Tongue (tissue), 2 donors: ENCODE results near the gene CPN2. TPM values are rescaled to one million over a fixed set of nuclear protein-coding genes. Genes with fewer than 3 reads are reported as not detected.

Experiments used
- DNase-seq: peaks from one replicate; pipeline ENCODE4 v3.0.0-alpha.2; 2015
- total RNA-seq: library from RNA; depleted of rRNA; stranded (reverse); fragments of >200 nt; gene quantifications from one replicate; pipeline ENCODE4 v1.2.3, GENCODE V29; 2014

CPN2 gene
- total RNA-seq, 1 donor from 2014 or later: not detected

DNA sequence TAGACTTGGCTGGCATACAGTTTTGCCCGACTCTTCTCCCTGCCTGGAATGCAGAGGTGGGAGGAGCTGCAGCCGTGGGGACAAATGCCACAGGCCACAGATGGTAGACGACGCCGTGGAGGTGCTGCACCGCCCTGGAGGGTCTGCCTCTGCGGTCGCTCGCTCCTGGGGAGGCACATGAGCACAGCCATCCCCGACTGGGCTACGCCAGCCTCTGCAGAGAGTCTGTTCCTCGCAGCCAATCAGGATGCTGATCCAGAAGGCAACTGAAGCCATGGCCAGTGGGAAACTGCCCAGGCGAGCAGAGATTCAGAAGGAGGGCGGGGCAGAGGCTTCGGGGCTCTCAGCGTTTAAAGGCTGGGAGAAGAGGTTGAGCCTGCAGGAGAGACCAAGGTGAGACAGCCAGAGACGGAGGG lies 30.3 kb upstream of the CPN2 start:
- no peak for DNase-seq

DNA sequence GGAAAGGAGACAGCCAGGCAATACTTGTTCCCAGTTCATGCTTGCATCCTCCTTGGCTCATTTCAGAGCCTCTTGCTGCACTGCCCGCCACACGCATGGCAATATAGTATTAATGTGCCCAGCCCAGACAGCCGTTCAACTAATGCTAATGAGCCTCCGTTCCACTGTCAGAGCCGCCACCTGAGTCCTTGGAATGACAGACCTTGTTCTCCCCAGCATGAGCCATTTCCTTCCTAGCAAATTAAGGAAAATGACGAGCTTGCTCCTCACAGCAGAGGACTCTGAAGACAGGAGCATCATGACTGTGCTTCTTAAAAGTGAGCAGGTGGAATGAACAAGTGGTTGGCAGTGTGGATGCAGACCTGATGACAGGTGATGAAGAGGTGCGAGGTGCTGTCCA lies 29.2 kb upstream of the CPN2 start:
- DNase-seq: no peak

DNA sequence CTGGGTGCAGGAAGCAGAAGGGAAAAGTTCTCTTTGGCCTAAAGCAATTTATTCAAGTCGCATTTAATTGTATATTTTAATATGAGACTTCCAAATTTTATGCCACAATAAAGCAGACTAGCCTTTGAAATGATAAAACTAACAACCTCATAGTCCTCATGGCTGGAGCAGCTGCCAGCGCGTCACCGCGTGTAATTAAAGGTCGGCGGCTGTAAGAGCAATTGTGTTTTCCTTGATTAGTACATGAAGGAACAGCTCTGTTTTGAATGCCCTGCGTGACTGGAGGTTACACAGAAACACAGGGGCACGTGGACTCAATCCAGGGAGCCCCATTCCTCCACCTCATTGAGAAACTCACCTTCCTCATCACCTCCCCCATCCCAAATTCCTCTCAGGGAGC lies 28.5 kb upstream of the CPN2 start:
- DNase-seq: no peak

DNA sequence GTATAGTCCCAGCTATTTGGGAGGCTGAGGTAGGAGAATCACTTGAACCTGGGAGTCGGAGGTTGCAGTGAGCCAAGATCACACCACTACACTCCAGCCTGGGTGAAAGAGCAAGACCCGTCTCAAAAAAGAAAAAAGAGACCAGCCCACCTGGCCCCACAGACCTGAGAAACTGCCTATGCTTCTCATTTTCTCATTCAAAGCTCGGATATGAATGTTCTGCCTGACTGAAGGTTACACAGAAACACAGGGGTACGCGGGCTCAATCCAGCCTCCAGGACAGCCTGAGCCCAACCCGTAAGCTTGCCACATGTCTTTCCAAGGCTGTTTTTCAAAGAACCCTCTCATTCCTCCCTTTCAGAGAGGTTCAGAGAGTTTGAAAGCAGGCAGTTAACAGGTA lies 28.1 kb upstream of the CPN2 start:
- no peak for DNase-seq

DNA sequence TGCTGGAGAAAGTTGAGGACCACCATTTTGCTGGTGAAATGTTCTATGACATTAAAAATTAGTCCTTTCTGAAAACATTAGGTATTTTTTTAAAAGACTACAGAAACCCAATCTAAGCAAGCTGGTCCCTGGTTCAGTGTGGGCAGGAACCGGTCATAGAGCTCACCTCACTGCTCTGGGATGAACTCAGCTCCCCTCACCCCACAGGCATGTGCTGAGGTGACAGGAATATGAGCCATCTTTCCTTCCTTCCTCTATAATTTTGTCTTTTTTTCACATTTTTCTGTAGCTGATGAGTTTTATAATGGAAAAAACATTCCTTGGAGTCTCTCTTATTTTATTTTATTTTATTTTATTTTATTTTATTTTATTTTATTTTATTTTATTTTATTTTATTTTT lies 26.6 kb upstream of the CPN2 start:
- no peak for DNase-seq

DNA sequence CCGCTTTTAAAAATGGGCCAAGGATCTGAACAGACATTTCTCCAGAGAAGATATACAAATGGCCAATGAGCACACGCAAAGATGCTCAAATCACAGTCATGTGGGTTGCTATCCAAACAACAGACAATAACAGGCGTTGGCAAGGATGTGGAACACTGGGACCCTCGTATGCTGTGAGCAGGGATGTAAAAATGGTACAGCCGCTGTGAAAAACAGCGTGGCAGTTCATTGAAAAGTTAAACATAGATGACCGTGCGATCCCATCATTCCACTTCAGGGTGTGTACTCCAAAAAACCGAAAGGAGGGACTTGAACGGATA lies 25.1 kb upstream of the CPN2 start:
- DNase-seq: no peak

DNA sequence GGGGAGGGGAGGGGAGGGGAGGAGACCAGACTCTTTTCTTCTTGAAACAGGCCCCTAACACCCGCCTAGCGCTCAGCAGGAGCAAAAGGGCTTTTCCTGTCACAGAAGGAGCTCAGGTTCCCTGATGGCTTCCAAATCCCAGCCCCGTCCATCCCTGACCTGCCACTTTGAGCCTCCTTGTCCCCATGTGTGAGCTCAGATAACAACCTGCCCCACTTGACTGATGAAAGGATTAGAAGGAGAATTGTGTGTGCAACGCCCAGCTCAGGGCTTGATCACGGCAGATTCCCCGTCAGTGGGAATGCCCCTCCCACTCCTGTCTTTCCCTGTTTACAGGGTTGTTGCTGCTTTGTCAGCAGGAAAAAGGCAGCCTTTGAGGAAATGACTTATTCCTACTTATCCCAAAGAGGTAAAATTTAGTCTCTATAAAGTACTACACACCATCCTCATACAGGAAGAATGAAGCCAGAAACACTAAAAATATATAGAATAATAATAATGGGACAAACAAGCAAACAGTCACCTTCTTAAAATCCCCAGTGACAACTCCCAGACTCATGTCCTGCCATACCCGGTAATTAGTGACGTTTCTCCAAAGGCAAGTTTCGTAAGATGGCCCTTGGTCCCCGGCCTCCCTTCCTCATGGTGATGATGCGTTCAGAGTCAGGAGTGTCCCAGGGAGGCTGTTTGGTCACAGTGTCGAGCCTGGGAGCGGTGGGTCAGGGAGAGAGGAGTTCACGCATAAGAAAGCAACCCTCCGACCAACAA lies 24.5 kb upstream of the CPN2 start:
- DNase-seq: no peak

DNA sequence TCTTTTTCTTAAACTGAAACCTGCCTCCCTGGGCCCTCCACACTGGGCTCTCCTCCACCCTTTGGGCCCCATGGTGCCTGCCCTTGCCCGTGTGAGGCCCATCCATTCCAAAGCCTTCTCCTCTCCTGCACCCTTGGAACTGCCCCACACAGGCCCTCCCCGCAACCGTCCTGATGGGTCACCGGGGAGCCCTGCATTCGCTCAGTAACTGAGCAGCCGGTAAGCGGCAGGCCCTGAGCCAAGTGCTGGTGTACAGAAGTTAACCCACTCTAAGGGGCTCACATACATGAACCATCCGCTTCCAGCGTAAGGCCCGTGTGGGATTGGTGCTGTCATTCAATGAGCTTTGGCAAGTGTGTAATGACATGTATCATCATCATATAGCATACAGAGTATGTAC lies 23.8 kb upstream of the CPN2 start:
- no peak for DNase-seq

DNA sequence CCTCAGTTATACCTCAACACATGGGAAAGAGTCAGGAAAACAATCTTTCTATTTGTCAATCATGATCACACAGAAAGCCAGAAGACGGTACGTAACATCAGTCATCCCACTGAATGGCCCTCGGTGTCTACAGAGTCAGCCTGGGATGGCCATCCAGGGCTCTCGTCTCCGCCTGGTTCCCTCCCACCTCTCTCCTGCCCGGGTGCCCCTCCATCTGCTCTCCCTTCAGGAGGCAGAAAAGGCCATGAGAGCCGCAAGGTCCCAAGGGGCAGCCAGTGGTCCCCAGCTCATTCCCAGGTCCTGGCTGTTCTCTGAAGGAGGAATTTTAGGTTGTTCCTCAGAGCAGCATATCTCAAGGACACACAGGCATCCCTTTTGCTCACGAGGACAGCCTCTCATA lies 22.8 kb upstream of the CPN2 start:
- no peak for DNase-seq

DNA sequence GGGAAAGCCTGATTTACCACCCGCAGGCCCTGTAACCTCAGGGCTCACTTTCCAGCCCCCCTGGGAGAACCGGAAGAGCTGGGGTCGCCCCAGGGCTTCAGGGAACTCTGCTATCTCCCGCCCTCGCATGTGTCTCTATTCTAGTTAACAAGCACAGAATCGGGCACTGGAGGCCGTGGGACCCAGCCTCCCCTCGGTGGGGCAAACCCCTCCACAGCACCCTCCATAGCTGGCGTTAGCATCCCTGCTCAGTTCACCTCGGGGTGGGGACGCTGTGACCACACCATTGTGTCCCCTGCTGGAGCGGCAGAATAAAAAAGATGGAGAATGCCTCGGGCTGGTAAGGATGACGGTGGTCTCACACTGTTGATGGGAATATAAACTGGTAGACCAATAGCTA lies 21.9 kb upstream of the CPN2 start:
- DNase-seq: no peak

DNA sequence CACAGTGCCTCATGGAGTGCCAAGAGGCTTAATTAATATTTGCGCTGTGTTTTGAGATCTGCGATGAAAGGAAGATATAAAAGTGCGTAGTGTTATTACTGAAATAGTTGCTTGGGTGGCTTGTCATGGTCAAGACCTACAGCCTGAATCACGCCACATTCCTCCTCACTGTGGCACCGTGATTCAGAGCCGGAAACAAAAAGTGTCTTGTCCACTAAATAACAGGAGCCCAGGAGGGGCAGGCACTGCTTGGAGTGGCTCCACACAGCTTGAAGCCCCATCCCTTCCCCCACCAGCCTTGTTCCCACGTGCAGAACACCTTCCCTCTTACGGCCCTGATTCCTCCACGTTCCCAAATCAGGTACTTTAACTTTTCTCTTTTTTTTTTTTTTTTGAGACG lies 19.6 kb upstream of the CPN2 start:
- no peak for DNase-seq

DNA sequence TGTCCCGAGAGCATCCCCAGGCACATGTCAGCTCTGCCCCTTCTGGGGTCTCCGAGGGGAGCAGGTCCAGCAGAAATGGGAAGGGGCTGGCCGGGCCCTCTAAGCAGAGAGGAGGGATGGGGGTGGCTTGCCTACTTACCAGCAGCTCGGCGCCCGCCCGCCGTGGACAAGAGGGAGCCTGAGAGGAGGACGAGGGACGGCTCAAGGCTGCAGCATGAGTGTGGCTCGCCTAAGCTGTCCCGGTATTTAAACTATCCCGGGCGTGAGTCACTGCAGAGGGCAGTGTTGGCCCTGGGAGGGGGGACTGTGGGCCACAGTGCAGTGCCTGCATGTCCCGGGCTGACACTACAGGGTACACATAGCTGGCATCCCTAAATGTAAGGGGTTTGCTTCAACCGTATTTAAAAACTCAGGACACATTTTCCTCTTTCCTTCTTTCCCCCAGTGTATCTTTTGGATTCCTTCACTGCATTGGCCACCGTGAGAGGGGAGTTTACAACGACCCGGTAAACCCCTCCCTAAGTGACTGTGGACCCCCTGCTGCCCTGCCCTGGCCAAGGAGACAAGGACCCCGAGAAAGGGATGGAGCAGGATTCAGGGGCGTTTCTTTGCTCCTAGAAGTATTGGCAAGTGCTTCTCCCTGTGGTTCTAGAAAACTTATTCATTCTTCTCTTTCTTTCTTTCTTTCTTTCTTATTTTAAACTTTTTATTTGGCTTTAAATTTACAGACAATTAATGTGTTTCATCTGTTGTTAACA lies 18.6 kb upstream of the CPN2 start, which contains the start of gene LRRC15:
Gene LRRC15 (minus strand): TSS at position 222 of the 758 bp plus-strand sequence. CDS start 8,700 bp downstream, outside the sequence.
- DNase-seq: no peak

DNA sequence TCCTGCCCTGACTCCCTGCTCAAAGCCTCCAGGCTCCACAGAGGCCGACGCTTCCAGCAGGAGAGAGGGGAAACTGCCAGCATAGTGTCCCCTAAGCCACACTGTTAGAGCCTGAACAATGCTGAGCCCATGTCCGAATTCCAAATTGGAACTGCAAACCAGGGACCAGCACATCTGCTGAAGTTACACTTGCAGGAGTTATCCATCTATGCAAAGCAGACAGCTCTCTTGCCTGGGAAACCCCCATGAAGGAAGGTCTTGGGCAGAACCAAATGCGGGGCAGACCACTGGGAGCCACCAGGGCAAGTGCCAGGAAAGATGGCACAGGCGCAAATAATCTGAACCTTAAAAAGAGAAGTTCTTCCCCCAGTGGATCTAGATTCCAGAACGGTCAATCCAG lies 17.8 kb upstream of the CPN2 start:
- DNase-seq: no peak

DNA sequence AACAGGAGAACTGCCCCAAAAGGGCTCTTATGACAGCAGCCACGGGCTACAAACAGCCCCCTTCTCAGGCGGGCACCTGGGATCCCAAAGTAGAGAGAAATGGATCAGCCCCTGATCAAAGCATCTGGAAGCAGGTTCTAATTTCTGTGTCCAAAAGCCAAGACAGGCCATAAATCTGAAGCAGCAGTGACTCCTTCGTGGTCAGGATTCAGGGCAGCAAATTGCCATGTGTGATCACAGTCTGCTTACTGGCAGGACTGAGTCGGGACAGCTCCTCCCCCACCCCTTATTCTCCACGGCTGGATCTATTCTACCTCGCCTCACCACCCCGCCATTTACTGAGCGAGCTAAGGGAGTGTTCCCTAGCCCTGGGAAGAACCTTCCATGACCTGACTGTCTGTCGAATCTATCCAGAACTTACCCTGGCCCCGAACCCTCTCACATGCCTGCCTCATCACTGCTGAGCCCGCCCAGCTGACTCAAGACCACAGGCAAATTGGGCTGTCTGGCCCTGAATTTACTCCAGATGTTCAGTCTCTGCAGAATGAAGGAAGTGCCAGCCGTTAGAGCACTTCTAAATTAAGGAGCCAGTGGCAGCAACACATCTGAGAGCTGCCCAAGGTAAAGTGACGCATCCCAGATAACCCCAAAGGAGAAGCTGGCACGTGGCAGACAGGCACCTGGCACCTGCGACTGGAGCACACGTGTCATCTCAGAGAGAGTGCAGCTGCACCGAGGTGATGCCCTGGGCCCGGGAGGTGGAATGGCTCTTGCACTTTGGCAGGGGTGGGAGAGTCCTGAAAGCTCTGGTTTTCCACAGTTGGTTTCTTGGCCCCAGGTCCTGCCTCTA lies 17.1 kb upstream of the CPN2 start:
- peak; percentile 32 for DNase-seq

DNA sequence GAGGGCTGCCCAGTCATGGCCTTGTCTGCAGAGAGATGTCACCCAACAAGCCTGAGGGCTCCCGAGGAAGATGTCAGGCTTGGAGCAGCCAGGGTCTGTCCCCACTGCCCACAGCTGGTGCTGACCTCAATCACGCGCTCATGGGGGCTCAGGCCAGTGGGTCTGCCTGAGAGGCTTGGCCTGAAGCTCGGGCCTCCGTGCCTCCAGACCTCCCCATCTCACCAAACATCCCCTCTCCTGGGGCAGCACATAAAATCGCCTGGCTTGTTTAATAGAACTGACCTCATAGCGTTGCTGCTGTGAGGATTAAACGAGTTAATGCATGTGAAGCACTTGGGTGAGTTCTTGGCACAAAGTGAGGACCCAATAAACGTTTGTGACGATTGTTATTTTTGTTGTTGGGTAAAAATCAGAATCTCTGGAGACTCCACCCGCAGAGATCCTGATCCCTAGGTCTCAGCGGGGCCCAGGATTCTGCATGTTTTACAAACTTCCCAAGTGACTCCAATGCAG lies 14.9 kb upstream of the CPN2 start:
- no peak for DNase-seq

DNA sequence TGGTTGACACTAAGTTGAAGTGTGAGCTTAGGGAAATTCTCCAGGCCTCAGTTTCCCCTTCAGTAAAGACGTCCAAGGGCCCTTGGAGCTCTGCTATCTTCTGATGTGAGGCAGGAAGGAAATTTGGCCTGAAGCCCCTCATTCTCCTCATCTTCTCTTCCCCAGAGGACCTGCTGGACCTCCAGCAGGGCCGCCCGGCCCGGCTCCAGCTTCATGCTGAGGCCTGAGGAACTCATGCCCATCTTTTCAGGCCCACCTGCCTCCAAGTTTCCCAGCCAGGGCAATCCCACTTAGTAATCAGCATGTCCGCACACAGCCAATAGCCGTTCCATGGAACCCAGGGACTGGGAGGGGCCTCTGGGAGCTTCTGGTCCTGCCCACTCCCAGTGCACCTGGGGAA lies 14.4 kb upstream of the CPN2 start:
- DNase-seq: no peak

DNA sequence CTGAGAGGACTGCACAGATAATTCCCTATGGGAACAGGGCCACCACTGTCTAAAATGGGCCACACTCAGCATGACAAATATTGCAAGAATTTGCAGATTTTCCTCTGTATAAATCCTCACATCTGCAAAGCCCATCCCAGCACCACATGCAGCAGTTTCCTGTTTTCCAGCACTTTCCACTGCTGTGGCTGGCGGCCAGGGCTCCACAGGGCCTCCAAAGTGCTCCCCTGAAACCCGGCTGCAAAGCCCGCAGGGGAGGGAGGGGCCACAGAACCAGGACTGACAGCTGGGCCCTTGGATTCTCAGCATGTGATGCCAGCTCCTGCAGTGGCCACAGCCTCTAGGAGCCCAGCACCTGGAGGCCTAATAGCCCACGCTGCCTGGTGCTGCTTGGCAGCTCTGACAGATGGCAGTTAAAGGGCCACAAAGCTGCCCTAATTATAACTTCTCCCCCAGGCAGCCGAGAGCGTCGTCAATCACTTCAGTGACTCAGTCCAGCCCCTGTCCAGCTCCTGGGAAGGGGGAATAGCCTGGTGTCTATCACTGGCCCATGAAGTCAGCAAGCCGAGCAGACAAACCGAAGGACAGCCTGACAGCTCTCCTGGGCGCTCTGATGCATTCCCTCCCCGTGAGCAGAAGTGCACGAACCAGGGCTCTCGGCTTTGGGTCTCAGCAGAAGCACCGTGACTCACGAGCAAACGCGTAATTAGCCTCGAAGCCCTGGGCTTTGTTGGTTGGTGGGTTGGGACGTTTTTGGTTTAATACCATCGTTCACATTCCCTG lies 13.7 kb upstream of the CPN2 start:
- DNase-seq: peak; percentile 66

DNA sequence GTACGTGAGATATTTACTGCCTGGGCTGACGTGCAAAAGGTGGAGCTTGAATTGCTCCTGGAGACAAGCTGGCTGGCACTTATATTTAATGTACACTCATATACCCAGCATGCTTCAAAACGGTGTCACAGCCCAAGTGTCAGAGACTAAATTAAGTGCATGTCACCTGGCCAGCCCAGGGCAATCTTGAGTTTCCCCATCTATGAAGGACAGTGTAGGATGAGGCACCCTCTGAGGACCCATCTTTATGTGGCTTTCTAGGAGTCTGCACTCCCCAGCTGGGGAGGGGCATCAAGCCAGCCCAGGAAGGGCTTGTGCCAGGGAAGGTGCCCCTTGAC lies 13.2 kb upstream of the CPN2 start:
- no peak for DNase-seq

DNA sequence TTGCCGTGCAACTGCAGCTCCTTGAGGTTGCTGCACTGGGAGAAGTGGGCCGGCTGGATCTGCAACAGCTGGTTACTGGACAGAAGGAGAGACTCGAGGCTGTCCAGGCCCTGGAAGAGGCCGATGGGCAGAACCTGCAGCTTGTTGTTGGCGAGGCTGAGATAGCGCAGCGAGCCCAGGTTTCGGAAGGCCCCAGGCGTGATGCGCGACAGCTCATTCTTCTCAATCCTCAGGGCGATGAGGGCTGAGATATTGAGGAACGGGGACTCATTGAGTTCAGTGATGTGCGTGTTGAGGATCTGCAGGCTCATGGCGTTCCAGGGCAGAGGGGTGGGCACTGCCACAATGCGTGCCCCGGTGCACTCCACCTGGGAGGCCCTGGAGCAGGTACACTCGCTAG lies 9.4 kb upstream of the CPN2 start:
- DNase-seq: no peak

DNA sequence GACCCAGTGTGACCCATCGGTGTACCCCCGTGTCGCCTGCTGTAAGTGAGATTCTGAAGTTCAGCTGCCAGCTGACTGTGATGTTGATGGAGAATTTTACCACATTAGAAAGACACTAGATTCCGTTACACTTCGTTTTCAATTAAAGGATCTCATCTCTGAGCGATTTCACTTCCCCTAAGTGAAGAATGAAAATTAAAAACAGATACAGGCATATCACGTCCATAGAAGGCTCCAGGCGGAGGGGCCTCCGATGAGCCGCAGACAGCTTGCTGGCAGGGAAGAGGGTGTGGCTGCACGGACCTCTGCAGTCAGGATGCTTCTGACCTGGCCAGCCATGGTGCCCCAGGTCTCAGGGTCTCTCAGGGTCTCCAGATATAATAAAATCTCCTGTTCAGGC lies 6.6 kb upstream of the CPN2 start:
- no peak for DNase-seq

DNA sequence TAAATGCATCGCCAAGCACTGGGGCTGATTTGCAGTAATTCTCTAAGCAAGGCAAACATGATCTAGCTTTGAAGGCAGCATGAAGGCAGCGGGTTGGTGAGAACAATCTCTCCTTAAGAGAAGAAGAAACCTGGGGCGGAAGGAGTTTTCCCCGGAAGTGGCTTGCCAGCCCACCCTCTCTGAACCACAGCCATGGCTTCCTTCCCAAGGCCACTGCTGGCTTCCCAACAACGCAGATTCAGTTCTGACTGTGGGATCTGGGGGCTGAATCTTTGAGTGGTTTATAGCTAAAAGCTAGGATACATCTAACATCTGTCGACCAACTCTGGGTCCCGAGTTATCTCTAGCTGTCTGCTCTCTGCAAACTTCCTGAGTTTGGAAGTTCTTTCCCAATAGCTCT lies 4.3 kb upstream of the CPN2 start:
- no peak for DNase-seq

DNA sequence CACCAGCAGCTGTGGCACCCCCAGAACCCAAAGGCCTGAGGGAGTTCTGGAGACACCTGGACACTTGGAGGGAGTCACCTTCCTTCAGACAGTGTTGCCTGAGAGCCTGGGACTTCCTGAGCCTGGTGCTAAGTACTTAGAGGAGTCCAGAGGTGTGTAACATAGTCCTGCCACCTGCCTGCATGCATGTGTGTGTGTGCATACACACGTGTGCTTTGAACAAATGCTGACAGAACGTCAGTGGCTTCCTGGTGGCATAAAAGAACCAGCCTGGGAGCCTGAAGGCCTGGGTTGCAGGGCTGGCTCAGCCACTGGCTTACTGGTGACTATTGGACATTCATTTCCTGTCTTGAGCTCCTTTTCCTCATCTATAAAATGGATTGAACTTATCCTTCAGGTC lies 3.2 kb upstream of the CPN2 start:
- DNase-seq: no peak
